HG02840 (cell line): ENCODE measurements around the gene ASXL3.

Experiments
- ATAC-seq: cut with Tn5 transposase; IDR thresholded peaks from one replicate; pipeline ENCODE4 v1.9.1; 2021; ENCODE audit warnings: mild to moderate bottlenecking, moderate library complexity, moderate number of reproducible peaks; ENCODE audit not compliant: unreplicated experiment, low FRiP score

Gene ASXL3

GRCh38 chr18:33653231-33653630 lies 75.2 kb downstream of the ASXL3 start:
- no peak for ATAC-seq

- ATAC-seq = no peak
These were observed 79.0 kb downstream of the ASXL3 start for GRCh38 chr18:33656889-33657448.

DNA sequence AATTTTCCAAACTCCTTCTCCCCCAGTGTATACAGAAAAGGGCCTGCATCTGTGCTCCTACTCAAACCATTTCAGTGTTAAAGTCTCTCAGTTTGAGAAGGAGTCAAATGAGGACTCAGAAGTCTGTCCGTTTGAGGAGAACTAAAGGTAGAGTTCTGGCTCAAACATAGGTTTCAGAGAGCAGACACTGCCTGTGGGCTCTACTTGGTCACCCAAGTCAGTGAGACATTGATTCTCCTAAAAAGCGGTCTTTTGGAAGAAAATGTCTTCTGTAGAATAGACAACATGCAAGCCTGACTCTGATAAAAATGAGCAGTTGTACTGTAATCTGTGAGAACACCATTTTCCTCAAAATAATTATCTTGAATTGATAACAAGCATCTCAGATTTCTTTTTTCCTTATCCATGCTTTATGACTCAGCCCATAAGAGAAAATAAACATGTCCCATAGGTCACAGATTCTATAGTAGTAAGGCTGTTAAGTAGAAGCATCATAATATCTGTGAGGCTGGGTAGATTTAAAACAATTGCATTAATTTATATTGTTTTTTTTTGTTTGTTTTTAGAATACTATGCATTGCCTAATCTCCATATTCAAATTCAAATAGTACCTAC lies 82.8 kb downstream of the ASXL3 start:
- no peak for ATAC-seq

DNA sequence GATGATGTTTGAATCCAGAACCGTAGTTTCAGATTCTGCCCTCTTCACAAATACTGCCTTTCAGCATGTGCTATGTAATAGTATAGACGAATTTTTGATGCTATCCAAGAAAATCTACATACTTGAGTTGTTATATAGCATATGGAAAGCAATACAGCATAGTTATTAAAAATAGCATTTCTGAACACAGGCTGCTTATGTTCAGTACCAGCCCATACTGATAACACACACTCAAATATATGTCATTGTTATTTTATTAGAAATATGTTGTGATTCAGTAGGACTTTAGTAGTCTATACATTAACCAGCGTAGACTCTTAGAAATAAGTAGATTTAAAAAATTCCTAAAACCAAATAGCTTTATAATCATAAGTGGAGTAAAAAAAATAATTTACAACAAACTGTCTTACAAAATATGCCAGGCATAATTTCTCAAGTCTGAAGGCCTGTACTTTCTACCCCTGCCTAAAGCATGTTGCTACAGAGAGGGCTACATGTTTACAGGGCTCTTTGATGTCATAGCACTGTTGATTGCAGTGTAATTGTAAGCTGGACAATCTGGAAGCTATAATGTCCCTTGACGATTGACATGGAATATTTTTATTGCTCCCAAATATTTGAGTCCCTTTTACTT lies 86.3 kb downstream of the ASXL3 start:
- ATAC-seq = no peak

- ATAC-seq = no peak
These were observed 87.2 kb downstream of the ASXL3 start for GRCh38 chr18:33665187-33665586.

DNA sequence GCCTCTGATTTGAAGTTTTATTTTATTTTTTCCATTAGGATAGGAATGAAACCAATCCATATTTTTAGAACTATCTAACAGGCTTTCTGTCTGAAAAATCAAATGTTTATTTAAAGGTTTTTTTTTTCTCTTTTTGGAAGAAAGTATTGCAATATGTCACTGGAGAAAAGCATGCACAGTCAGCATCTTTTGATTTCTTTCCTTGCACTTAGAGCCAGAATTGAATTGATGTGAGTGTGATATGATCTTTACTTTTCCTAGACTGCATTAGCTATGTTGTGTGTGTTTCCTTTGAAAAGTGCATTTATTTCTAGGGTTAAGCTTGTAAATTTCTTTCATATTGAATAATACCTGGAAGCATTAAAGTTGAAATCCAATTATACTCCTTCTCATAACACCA lies 87.6 kb downstream of the ASXL3 start:
- ATAC-seq = no peak

GRCh38 chr18:33666915-33667314 lies 88.9 kb downstream of the ASXL3 start:
- ATAC-seq = no peak

GRCh38 chr18:33669589-33669988 lies 91.6 kb downstream of the ASXL3 start:
- ATAC-seq = no peak

DNA sequence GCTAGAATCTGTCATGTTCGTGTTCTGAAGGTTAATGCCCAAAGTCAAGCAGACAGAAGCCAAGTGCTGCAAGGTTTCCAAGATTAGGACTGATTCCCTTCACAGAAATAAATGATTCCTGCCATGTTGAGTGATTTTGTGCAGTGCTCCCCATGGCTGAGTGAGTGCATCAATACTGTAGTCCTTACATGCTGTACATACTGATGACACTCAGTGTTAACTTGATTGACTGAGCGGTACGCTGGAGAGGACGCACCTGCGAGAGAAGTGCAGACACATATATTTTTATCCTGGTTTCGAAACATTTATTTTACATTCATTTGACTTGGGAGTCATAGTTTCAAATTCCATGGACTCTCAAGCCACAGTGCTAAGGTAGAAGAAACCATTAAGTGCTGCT lies 92.0 kb downstream of the ASXL3 start:
- ATAC-seq = no peak

- no peak for ATAC-seq
These were observed 95.7 kb downstream of the ASXL3 start for GRCh38 chr18:33673689-33674088.

GRCh38 chr18:33676593-33676992 lies 98.6 kb downstream of the ASXL3 start:
- no peak for ATAC-seq

DNA sequence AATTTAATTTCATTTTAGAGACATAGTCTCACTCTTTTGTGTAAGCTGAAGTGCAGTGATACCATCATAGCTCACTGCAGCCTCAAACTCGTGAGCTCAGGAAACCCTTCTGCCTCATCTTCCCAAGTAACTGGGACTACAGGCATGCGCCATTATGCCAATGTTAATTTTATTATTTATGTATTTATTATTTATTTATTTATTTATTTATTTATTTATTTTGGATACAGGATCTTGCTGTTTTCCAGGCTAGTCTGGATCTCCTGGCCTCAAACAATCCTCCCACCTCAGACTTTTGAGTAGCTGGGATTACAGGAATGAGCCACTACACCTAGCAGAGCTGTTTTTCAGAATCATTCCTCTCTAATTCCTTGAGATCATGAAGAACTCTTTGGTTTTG lies 99.9 kb downstream of the ASXL3 start:
- no peak for ATAC-seq

GRCh38 chr18:33682436-33682835 lies 104.4 kb downstream of the ASXL3 start:
- ATAC-seq = no peak

DNA sequence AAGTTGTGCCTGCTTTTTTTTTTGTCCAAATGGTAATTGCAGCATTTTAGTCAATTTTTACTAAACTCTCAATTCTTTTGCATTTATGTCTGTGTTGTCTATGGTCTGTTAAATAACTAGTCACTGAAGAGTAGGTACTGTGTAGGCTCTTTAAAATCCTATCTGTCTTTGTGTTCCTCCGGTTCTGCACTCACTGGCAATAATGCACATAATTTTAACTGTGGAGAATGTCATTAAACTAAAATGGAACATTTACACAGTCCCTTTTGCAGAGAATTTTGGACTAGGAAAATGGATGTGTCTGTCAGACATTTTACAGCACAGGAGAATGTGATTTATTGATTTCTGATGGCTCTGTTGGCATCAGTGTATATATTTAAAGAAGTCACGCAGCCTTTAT lies 116.6 kb downstream of the ASXL3 start:
- ATAC-seq = no peak

DNA sequence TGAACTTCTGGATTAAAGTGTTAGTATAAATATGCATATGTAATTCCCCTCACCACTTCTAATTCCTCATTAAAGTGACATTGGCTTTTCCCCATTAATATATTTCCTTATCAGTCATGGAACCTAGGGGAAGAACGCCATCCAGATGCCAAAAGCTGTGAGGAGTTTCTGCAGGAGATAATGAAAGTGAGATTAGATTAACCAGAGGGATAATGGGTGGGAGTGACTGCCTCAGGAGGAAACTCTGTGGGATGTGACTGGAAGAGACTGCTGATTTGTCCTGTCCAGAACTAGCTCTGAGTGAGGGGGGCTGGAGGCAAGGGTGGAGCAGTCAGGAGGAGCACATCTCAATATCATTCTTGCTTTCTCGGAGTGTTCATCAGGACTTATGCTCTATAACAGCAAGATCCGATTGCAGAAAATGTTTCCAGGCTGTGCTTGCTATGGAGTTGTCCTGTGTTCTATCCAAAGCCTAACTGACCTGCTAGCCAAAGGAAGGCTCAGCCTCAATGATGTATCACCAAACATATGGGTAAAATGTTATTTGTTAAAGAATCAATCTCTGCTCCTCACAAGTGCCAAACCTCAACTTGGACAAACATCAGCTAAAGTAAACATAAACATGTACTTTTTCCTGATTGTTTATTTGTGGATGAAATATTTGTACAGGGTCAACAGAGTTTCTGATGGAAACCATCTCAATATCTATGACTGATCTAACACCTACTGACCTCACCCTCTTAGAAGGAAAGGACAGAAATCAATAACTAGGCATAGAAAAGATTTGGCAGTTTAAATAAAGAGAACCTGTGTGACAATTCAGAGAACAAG lies 118.5 kb downstream of the ASXL3 start:
- ATAC-seq = no peak

- ATAC-seq = no peak
These were observed 119.5 kb downstream of the ASXL3 start for GRCh38 chr18:33697498-33697897.

- ATAC-seq = no peak
These were observed 121.4 kb downstream of the ASXL3 start for GRCh38 chr18:33699372-33699771.

DNA sequence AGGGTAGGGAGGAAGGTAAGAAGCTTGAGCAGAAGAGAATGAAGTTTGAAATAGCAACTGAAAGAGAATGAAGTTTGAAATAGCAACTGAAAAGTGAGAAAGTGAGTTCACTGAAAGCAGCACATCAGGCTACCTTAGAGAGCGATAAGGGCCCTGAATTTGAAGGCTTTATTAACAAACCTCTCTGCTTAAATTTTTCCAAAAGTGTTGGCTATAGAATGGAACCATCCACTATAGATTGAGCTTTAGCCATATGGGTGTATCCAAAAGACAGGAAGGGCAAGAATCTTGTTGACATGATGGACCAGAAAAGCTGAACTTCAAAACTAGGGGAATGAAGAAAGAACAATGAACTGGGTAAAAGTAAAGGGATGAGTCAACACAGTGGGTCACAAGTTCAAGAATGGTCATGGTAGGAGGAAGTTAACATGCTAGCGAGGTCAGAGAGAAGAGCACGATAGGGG lies 122.5 kb downstream of the ASXL3 start:
- ATAC-seq = peak; percentile 63

GRCh38 chr18:33702625-33703024 lies 124.6 kb downstream of the ASXL3 start:
- ATAC-seq = no peak

DNA sequence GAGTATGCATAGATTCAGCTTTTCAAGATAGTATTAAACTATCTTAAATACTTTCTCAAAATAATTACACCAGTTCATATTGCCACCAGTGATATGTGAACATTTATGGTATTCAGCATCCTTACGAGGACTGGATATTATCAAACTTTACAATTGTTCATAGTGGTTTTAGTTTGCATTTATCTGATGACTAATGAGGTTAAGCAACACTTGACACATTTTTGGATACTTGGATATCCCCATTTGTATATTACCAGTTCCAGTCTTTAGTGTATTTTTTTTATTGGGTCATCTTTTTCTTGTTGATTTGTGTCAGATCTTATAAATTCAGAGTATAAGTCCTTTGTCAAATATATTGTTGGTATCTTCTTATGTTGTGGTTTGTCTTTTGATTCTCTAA lies 128.4 kb downstream of the ASXL3 start:
- no peak for ATAC-seq

DNA sequence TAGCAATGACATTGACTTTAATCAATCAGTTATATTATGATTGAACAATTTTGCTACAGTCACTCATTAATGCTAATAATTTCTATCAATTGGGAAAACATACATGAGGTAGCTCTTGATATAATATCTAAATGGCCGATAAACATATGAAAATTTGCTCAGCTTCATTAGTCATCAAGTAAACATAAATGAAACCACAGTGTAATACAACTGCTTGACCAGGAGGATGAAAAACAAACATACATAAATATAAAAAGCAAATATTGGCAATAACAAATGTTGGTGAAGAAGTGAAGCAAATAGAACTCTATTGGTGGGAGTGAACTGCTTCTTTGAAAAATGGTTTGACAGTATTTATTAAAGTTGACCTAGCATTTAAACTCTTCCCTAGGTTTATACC lies 130.9 kb downstream of the ASXL3 start:
- ATAC-seq = no peak
